ENCODE results near the gene C19orf73. TPM values are rescaled to one million over a fixed set of nuclear protein-coding genes. Genes with fewer than 3 reads are reported as not detected.

The C19orf73 gene
- total RNA-seq, 1 donor from 2014 or later = 1.1 TPM

GRCh38 chr19:49135686-49136085 lies 16.7 kb upstream of the C19orf73 start:
- Mint-ChIP-seq H3K4me3 (ENCODE audit: unreplicated experiment) (no peak overlapping the region), H3K27me3 (ENCODE audit: low read depth) (no peaks in the 10 kb centered on the region), H3K36me3 (ENCODE audit: low read depth) (peaks cover 6% of the 10 kb centered on the region), H3K9me3 (ENCODE audit: low read depth) (no peaks in the 10 kb centered on the region), H3K4me1 (ENCODE audit: low read depth) (no peaks in the 10 kb centered on the region), H3K27ac (ENCODE audit: unreplicated experiment) (no peak overlapping the region)
- TF ChIP-seq CTCF (IDR thresholded peaks at IDR 0.05) = no peak
- DNase-seq (ENCODE audit: low spot score) = no peak

GRCh38 chr19:49133621-49134454 lies 14.9 kb upstream of the C19orf73 start:
- no peak for DNase-seq (ENCODE audit: low spot score)
- no peaks in the 10 kb centered on the region for H3K27me3 Mint-ChIP-seq (ENCODE audit: low read depth)
- H3K9me3 Mint-ChIP-seq (ENCODE audit: low read depth) = no peaks in the 10 kb centered on the region
- no peak overlapping the region for H3K4me3 Mint-ChIP-seq (ENCODE audit: unreplicated experiment)
- TF ChIP-seq CTCF (IDR thresholded peaks at IDR 0.05) = no peak
- H3K4me1 Mint-ChIP-seq (ENCODE audit: low read depth) = peaks cover 8% of the 10 kb centered on the region
- H3K27ac Mint-ChIP-seq (ENCODE audit: unreplicated experiment) = no peak overlapping the region
- peaks cover 6% of the 10 kb centered on the region for H3K36me3 Mint-ChIP-seq (ENCODE audit: low read depth)

- Mint-ChIP-seq H3K4me1 (ENCODE audit: low read depth) (peaks cover 15% of the 10 kb centered on the region), H3K27me3 (ENCODE audit: low read depth) (no peaks in the 10 kb centered on the region), H3K9me3 (ENCODE audit: low read depth) (no peaks in the 10 kb centered on the region), H3K27ac (ENCODE audit: unreplicated experiment) (no peak overlapping the region), H3K4me3 (ENCODE audit: unreplicated experiment) (no peak overlapping the region), H3K36me3 (ENCODE audit: low read depth) (peaks cover 6% of the 10 kb centered on the region)
- no peak for DNase-seq (ENCODE audit: low spot score)
- no peak for TF ChIP-seq CTCF (IDR thresholded peaks at IDR 0.05)
These were observed 14.1 kb upstream of the C19orf73 start for GRCh38 chr19:49132974-49133609.

- no peaks in the 10 kb centered on the region for H3K9me3 Mint-ChIP-seq (ENCODE audit: low read depth)
- no peaks in the 10 kb centered on the region for H3K36me3 Mint-ChIP-seq (ENCODE audit: low read depth)
- no peak for TF ChIP-seq CTCF (IDR thresholded peaks at IDR 0.05)
- H3K27ac Mint-ChIP-seq (ENCODE audit: unreplicated experiment) = no peak overlapping the region
- DNase-seq (ENCODE audit: low spot score) = no peak
- H3K27me3 Mint-ChIP-seq (ENCODE audit: low read depth) = no peaks in the 10 kb centered on the region
- H3K4me1 Mint-ChIP-seq (ENCODE audit: low read depth) = peaks cover 19% of the 10 kb centered on the region
- no peak overlapping the region for H3K4me3 Mint-ChIP-seq (ENCODE audit: unreplicated experiment)
These were observed 11.4 kb upstream of the C19orf73 start for GRCh38 chr19:49130325-49130724.

- DNase-seq (ENCODE audit: low spot score) = no peak
- peak overlapping the region; percentile 81 for H3K4me3 Mint-ChIP-seq (ENCODE audit: unreplicated experiment)
- H3K27me3 Mint-ChIP-seq (ENCODE audit: low read depth) = no peaks in the 10 kb centered on the region
- H3K36me3 Mint-ChIP-seq (ENCODE audit: low read depth) = no peaks in the 10 kb centered on the region
- H3K9me3 Mint-ChIP-seq (ENCODE audit: low read depth) = no peaks in the 10 kb centered on the region
- H3K4me1 Mint-ChIP-seq (ENCODE audit: low read depth) = peaks cover 19% of the 10 kb centered on the region
- H3K27ac Mint-ChIP-seq (ENCODE audit: unreplicated experiment) = no peak overlapping the region
- TF ChIP-seq CTCF (IDR thresholded peaks at IDR 0.05) = no peak
These were observed 10.3 kb upstream of the C19orf73 start for GRCh38 chr19:49129238-49129583.

Data from chondrocyte (in vitro differentiated cells).